KMS-11 (cell line): ENCODE results near the gene HMGN3.

Source experiments
- H2AFZ ChIP-seq: fragments of 200-600 bp; sonication (generic); 2 replicates; pipeline ENCODE4 v1.6.1; 2016; ENCODE audit warnings: antibody characterized with exemption, mixed run types, low read depth
- H3K27ac ChIP-seq: fragments of 200-600 bp; sonication (generic); 2 replicates; pipeline ENCODE4 v1.6.1; 2016; ENCODE audit warnings: mild to moderate bottlenecking, mixed run types
- H3K27me3 ChIP-seq: fragments of 200-600 bp; sonication (generic); 2 replicates; pipeline ENCODE4 v1.6.1; 2017; ENCODE audit warnings: mild to moderate bottlenecking, low read depth, mixed run types, moderate library complexity; ENCODE audit not compliant: insufficient read depth
- H3K36me3 ChIP-seq: fragments of 200-600 bp; sonication (generic); 2 replicates; pipeline ENCODE4 v1.6.1; 2017; ENCODE audit warnings: mild to moderate bottlenecking, mixed run types; ENCODE audit not compliant: insufficient read depth
- H3K4me1 ChIP-seq: fragments of 200-600 bp; sonication (generic); 2 replicates; pipeline ENCODE4 v1.6.1; 2016; ENCODE audit warnings: mild to moderate bottlenecking, low read depth, mixed run types; ENCODE audit not compliant: poor library complexity, severe bottlenecking
- H3K4me2 ChIP-seq: fragments of 200-600 bp; sonication (generic); 2 replicates; pipeline ENCODE4 v1.7.0; 2016; ENCODE audit warnings: mild to moderate bottlenecking, mixed run types
- H3K4me3 ChIP-seq: fragments of 200-600 bp; sonication (generic); IDR thresholded peaks from 2 replicates; pipeline ENCODE4 v1.6.1; 2017; ENCODE audit warnings: low read depth, low read length, mixed read lengths; ENCODE audit not compliant: insufficient read depth
- H3K79me2 ChIP-seq: fragments of 200-600 bp; sonication (generic); 2 replicates; pipeline ENCODE4 v1.6.1; 2016; ENCODE audit warnings: low read depth, mixed run types; ENCODE audit not compliant: insufficient read depth
- H3K9ac ChIP-seq: fragments of 200-600 bp; sonication (generic); 2 replicates; pipeline ENCODE4 v1.6.1; 2016; ENCODE audit warnings: mild to moderate bottlenecking, mixed run types
- H4K20me1 ChIP-seq: fragments of 200-600 bp; sonication (generic); 2 replicates; pipeline ENCODE4 v1.6.1; 2016; ENCODE audit warnings: mild to moderate bottlenecking, mixed run types; ENCODE audit not compliant: insufficient read depth
- CTCF ChIP-seq: fragments of 200-600 bp; sonication (generic); conservative IDR thresholded peaks from 2 replicates; pipeline ENCODE4 v1.6.1; 2017; ENCODE audit warnings: low read depth, mild to moderate bottlenecking, antibody characterized with exemption, low read length, moderate library complexity, mixed read lengths

HMGN3 gene

GRCh38 chr6:79234150-79235022, at the start of gene HMGN3:
HMGN3 (minus strand) TSS chr6:79234682.
- peak within 1 kb of the TSS; percentile 59 for H3K4me2 ChIP-seq
- H3K9ac ChIP-seq: peak within 1 kb of the TSS; percentile 85
- H3K4me1 ChIP-seq: peaks cover 30% of the 10 kb centered on the region
- H2AFZ ChIP-seq: peak within 1 kb of the TSS; percentile 81
- no peak within 1 kb of the TSS for H3K4me3 ChIP-seq
- no peak for TF ChIP-seq CTCF
- H3K79me2 ChIP-seq: peaks cover 27% of the 10 kb centered on the region
- no peaks in the 10 kb centered on the region for H3K27me3 ChIP-seq
- peak within 1 kb of the TSS; percentile 90 for H3K27ac ChIP-seq
- H3K36me3 ChIP-seq: no peaks in the 10 kb centered on the region
- no peaks in the 10 kb centered on the region for H4K20me1 ChIP-seq

- H3K27me3 ChIP-seq: no peaks in the 10 kb centered on the region
- no peak overlapping the region for H3K4me3 ChIP-seq
- H2AFZ ChIP-seq: no peak overlapping the region
- TF ChIP-seq CTCF: no peak
- no peaks in the 10 kb centered on the region for H3K36me3 ChIP-seq
- H4K20me1 ChIP-seq: no peaks in the 10 kb centered on the region
- no peaks in the 10 kb centered on the region for H3K79me2 ChIP-seq
- H3K27ac ChIP-seq: no peak overlapping the region
- H3K9ac ChIP-seq: no peak overlapping the region
- no peaks in the 10 kb centered on the region for H3K4me1 ChIP-seq
- no peak overlapping the region for H3K4me2 ChIP-seq
Observed at GRCh38 chr6:79280756-79281155, 46.3 kb upstream of the HMGN3 start.

GRCh38 chr6:79277109-79277508, 42.6 kb upstream of the HMGN3 start:
- H3K36me3 ChIP-seq: no peaks in the 10 kb centered on the region
- no peaks in the 10 kb centered on the region for H4K20me1 ChIP-seq
- no peaks in the 10 kb centered on the region for H3K79me2 ChIP-seq
- no peak overlapping the region for H3K9ac ChIP-seq
- H3K27ac ChIP-seq: no peak overlapping the region
- no peak overlapping the region for H3K4me2 ChIP-seq
- no peak overlapping the region for H2AFZ ChIP-seq
- TF ChIP-seq CTCF: no peak
- no peak overlapping the region for H3K4me3 ChIP-seq
- H3K4me1 ChIP-seq: no peaks in the 10 kb centered on the region
- no peaks in the 10 kb centered on the region for H3K27me3 ChIP-seq

- Histone ChIP-seq H3K79me2 (no peaks in the 10 kb centered on the region), H2AFZ (no peak overlapping the region), H3K9ac (no peak overlapping the region), H3K27me3 (no peaks in the 10 kb centered on the region), H3K4me2 (no peak overlapping the region), H3K36me3 (no peaks in the 10 kb centered on the region), H3K4me1 (no peaks in the 10 kb centered on the region), H3K4me3 (no peak overlapping the region), H3K27ac (no peak overlapping the region), H4K20me1 (no peaks in the 10 kb centered on the region)
- no peak for TF ChIP-seq CTCF
Observed at GRCh38 chr6:79269877-79270276, 35.4 kb upstream of the HMGN3 start.
